ENCODE data around the gene USP3.

GRCh38 chr15:63497642-63498467 is 6.5 kb upstream of the USP3 start:
- TF ChIP-seq TAF1 (IDR thresholded peaks at IDR 0.05; ENCODE audit: borderline replicate concordance, insufficient read depth, low read length) (no peak), POLR2AphosphoS5 (IDR thresholded peaks at IDR 0.05; ENCODE audit: low read depth, low read length) (no peak), FOXP2 (optimal IDR thresholded peaks at IDR 0.05; ENCODE audit: borderline replicate concordance, extremely low read depth, extremely low read length, insufficient read depth) (no peak), REST (IDR thresholded peaks at IDR 0.05; ENCODE audit: insufficient read depth in 1 of 2, low read depth in 2 of 2, low read length in 2 of 2) (no peak)

Measured in PFSK-1 (cell line).